ENCODE measurements around the gene TADA2B. TPM values are rescaled to one million over a fixed set of nuclear protein-coding genes. Genes with fewer than 3 reads are reported as not detected.

The TADA2B gene
- 12.0 TPM for total RNA-seq

GRCh38 chr4:7043284-7044136 is at the start of gene TADA2B:
Gene TADA2B, plus strand, starts transcription at chr4:7043372. Its CDS starts 208 bp downstream, at chr4:7043580.
- no peak for DNase-seq

GRCh38 chr4:6996481-6996880 is 46.7 kb upstream of the TADA2B start:
- DNase-seq, result no peak

GRCh38 chr4:6999172-7000086 is 43.7 kb upstream of the TADA2B start:
- no peak for DNase-seq

- no peak for DNase-seq
Observed at GRCh38 chr4:7000421-7001176, 42.6 kb upstream of the TADA2B start.

GRCh38 chr4:7001271-7001670 is 41.9 kb upstream of the TADA2B start:
- no peak for DNase-seq

- DNase-seq, result no peak
Observed at GRCh38 chr4:7002336-7002735, 40.8 kb upstream of the TADA2B start.

- DNase-seq, result no peak
Observed at GRCh38 chr4:7003176-7003878, 39.8 kb upstream of the TADA2B start.

- no peak for DNase-seq
Observed at GRCh38 chr4:7003879-7004240, 39.3 kb upstream of the TADA2B start.

GRCh38 chr4:7004331-7004730 is 38.8 kb upstream of the TADA2B start:
- no peak for DNase-seq

- no peak for DNase-seq
Observed at GRCh38 chr4:7005571-7005970, 37.6 kb upstream of the TADA2B start.

GRCh38 chr4:7006411-7006810 is 36.8 kb upstream of the TADA2B start:
- DNase-seq, result no peak

GRCh38 chr4:7007142-7007907 is 35.8 kb upstream of the TADA2B start:
- DNase-seq, result no peak

- no peak for DNase-seq
Observed at GRCh38 chr4:7007944-7008343, 35.2 kb upstream of the TADA2B start.

GRCh38 chr4:7009564-7009963 is 33.6 kb upstream of the TADA2B start:
- no peak for DNase-seq

- DNase-seq, result no peak
Observed at GRCh38 chr4:7013175-7013574, 30.0 kb upstream of the TADA2B start.

GRCh38 chr4:7014815-7015214 is 28.4 kb upstream of the TADA2B start:
- no peak for DNase-seq

- DNase-seq, result no peak
Observed at GRCh38 chr4:7015383-7016035, 27.7 kb upstream of the TADA2B start.

GRCh38 chr4:7016086-7016485 is 27.1 kb upstream of the TADA2B start:
- no peak for DNase-seq

GRCh38 chr4:7016512-7016911 is 26.7 kb upstream of the TADA2B start:
- DNase-seq, result no peak

GRCh38 chr4:7017446-7018048 is 25.6 kb upstream of the TADA2B start:
- DNase-seq, result no peak
